Measurements from ENCODE around the gene VPS50.

DNA sequence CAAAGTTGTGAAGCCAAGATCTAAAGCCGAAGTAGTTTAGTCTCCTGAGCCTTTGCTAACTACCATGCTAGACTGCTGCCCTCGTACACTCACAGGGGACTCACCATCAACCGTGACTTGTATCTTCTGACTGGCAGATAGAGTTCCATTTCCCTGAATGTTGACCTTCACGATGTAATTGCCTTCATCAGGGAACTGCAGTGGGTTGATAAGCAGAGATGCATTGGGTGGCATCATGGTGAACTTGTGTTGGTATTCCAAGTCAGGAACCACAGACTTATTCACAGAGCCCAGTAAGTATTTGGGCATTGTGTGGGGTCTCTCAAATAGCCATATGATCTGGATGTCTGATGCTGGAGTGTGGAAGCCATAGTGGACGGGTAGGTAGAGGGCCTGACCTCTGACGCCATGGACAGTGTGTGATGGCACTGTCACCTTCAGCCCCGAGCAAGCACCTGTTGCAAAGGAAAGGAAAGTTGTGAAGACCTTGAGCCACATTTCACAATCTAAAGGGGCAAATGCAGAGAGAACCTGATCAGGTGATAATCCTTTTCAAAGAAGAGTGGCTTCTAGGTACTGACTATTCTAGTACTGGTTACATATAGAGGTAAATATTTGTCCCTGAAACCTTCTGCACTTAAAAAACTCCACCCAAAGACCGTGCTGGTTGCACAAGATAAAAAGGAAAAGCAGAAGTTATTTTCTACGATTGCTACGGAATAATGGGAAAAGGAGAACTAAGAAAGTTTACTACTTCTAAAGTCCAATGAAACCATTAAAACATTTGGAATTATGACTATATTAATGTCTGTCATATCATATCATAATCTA is 13.0 kb upstream of the VPS50 start:
- TF ChIP-seq RAD21 (IDR thresholded peaks at IDR 0.05) = no peak
- TF ChIP-seq, protein P1, sequence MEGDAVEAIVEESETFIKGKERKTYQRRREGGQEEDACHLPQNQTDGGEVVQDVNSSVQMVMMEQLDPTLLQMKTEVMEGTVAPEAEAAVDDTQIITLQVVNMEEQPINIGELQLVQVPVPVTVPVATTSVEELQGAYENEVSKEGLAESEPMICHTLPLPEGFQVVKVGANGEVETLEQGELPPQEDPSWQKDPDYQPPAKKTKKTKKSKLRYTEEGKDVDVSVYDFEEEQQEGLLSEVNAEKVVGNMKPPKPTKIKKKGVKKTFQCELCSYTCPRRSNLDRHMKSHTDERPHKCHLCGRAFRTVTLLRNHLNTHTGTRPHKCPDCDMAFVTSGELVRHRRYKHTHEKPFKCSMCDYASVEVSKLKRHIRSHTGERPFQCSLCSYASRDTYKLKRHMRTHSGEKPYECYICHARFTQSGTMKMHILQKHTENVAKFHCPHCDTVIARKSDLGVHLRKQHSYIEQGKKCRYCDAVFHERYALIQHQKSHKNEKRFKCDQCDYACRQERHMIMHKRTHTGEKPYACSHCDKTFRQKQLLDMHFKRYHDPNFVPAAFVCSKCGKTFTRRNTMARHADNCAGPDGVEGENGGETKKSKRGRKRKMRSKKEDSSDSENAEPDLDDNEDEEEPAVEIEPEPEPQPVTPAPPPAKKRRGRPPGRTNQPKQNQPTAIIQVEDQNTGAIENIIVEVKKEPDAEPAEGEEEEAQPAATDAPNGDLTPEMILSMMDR (IDR thresholded peaks at IDR 0.05; ENCODE audit: low read depth, low read length, missing input control) = no peak
- TF ChIP-seq YY1 (IDR thresholded peaks at IDR 0.05) = no peak
- TF ChIP-seq, protein P2, sequence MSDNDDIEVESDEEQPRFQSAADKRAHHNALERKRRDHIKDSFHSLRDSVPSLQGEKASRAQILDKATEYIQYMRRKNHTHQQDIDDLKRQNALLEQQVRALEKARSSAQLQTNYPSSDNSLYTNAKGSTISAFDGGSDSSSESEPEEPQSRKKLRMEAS (IDR thresholded peaks at IDR 0.05) = no peak
- TF ChIP-seq TAF1 (conservative IDR thresholded peaks at IDR 0.05) = no peak
- TF ChIP-seq, protein P3, sequence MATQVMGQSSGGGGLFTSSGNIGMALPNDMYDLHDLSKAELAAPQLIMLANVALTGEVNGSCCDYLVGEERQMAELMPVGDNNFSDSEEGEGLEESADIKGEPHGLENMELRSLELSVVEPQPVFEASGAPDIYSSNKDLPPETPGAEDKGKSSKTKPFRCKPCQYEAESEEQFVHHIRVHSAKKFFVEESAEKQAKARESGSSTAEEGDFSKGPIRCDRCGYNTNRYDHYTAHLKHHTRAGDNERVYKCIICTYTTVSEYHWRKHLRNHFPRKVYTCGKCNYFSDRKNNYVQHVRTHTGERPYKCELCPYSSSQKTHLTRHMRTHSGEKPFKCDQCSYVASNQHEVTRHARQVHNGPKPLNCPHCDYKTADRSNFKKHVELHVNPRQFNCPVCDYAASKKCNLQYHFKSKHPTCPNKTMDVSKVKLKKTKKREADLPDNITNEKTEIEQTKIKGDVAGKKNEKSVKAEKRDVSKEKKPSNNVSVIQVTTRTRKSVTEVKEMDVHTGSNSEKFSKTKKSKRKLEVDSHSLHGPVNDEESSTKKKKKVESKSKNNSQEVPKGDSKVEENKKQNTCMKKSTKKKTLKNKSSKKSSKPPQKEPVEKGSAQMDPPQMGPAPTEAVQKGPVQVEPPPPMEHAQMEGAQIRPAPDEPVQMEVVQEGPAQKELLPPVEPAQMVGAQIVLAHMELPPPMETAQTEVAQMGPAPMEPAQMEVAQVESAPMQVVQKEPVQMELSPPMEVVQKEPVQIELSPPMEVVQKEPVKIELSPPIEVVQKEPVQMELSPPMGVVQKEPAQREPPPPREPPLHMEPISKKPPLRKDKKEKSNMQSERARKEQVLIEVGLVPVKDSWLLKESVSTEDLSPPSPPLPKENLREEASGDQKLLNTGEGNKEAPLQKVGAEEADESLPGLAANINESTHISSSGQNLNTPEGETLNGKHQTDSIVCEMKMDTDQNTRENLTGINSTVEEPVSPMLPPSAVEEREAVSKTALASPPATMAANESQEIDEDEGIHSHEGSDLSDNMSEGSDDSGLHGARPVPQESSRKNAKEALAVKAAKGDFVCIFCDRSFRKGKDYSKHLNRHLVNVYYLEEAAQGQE (IDR thresholded peaks at IDR 0.05) = no peak
- no peak for TF ChIP-seq EGR1 (IDR thresholded peaks at IDR 0.05; ENCODE audit: low read depth in 2 of 2)
- no peak for TF ChIP-seq FOXA1 (IDR thresholded peaks at IDR 0.05)
- TF ChIP-seq HNF4G (IDR thresholded peaks at IDR 0.05) = no peak
- TF ChIP-seq, protein P4, sequence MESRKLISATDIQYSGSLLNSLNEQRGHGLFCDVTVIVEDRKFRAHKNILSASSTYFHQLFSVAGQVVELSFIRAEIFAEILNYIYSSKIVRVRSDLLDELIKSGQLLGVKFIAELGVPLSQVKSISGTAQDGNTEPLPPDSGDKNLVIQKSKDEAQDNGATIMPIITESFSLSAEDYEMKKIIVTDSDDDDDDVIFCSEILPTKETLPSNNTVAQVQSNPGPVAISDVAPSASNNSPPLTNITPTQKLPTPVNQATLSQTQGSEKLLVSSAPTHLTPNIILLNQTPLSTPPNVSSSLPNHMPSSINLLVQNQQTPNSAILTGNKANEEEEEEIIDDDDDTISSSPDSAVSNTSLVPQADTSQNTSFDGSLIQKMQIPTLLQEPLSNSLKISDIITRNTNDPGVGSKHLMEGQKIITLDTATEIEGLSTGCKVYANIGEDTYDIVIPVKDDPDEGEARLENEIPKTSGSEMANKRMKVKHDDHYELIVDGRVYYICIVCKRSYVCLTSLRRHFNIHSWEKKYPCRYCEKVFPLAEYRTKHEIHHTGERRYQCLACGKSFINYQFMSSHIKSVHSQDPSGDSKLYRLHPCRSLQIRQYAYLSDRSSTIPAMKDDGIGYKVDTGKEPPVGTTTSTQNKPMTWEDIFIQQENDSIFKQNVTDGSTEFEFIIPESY (IDR thresholded peaks at IDR 0.05) = no peak
- TF ChIP-seq, protein P5, sequence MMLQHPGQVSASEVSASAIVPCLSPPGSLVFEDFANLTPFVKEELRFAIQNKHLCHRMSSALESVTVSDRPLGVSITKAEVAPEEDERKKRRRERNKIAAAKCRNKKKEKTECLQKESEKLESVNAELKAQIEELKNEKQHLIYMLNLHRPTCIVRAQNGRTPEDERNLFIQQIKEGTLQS (IDR thresholded peaks at IDR 0.05) = no peak
- TF ChIP-seq JUND (IDR thresholded peaks at IDR 0.05) = no peak
- no peak for TF ChIP-seq GABPA (IDR thresholded peaks at IDR 0.05 in 1 of 2, conservative IDR thresholded peaks at IDR 0.05 in 1 of 2)
- TF ChIP-seq HNF4A (conservative IDR thresholded peaks at IDR 0.05) = no peak

Measured in liver (tissue), 3 donors.